GM23248 (cell line): Measurements from ENCODE around the gene SAMSN1.

Experiments
- EZH2 ChIP-seq: fragments of 200-600 bp; sonication (generic); IDR thresholded peaks from 2 replicates; pipeline ENCODE4 v1.6.1; 2018; ENCODE audit warnings: antibody characterized with exemption, mild to moderate bottlenecking; ENCODE audit not compliant: insufficient read depth, poor library complexity, severe bottlenecking
- EZH2phosphoT487 ChIP-seq: fragments of 200-600 bp; sonication (generic); IDR thresholded peaks from 2 replicates; pipeline ENCODE4 v1.6.1; 2018; ENCODE audit warnings: antibody characterized with exemption, moderate library complexity, mild to moderate bottlenecking, low read depth; ENCODE audit not compliant: insufficient read depth

- TF ChIP-seq EZH2 (no peak), EZH2phosphoT487 (no peak)
Measured at GRCh38 chr21:14438211-14438610, 107.9 kb downstream of the SAMSN1 start.
